ENCODE data around the gene RAB3IP. TPM values are rescaled to one million over a fixed set of nuclear protein-coding genes. Genes with fewer than 3 reads are reported as not detected.

Gene RAB3IP
- total RNA-seq, result 19.1 and 19.9 TPM in 2 replicates

DNA sequence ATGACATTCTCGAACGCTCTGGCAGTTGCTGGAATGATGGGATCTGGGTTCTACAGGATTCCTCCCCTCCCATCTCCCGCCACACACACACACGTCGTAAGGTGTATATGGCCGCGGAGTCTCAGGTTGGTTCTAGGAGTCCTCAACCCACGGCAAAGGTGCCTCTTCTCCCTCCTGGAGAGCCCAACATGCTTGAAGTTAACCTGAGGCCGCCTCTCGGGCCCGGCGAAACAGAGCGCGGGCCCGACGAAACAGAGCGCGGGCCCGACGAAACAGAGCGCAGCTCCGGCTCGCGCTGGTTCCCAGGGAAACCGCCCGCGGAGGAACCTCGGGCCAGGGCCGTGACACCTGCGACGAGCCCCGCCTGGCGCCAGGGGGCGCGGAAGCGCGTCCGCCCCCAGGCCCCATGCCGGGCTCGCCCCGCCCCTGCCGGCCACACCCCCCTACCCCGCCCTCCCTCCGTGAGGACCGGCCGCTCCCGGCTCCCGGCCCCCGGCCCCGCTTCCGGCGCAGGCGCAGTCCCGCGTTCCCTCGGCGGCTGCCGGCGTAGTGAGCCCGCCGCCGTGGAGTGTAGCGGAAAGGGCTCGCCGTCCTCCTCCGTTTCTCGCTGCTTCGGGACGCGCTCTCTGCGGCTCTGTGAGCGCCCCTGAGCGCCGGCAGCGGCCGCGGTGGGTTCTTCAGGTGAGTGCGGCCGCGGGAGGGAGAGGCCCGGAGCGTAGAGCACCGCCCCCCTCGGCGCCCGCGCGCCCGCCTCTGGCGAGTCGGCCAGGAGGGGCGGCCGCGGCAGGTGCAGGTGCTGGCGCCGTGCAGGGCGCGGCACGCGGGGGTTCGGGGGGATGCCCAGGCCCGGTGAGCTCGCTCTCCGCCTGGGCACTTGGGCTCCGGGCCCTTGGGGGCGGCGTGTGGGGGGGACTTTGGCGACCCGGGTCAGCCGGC, at the start of gene RAB3IP:
RAB3IP (plus strand) TSS at position 510 of the 936 bp plus-strand sequence. CDS start 16,549 bp downstream, outside the sequence.
- DNase-seq, result peak; percentile 83

DNA sequence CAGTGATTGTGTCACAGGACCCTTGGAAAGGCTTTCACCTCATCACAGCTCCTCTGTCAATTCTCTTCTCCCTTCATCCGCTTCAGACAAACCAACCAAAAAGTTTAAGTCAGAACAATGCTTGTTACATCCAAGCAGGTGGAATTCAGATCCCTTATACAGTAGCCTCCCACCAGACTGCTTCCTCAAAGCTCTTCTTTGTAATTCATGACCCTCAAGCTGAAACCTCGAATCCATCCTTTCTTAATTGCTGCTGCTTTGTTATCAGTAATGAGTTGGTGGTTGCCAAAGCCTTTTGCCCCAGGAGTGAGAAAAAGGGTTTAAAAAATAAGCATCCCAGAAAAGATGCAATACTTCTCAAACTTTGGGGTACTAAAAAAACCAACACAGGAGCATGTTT, 49.0 kb upstream of the RAB3IP start:
- peak; percentile 13 for DNase-seq

- no peak for DNase-seq
Measured at GRCh38 chr12:69694123-69694522, 44.5 kb upstream of the RAB3IP start.

DNA sequence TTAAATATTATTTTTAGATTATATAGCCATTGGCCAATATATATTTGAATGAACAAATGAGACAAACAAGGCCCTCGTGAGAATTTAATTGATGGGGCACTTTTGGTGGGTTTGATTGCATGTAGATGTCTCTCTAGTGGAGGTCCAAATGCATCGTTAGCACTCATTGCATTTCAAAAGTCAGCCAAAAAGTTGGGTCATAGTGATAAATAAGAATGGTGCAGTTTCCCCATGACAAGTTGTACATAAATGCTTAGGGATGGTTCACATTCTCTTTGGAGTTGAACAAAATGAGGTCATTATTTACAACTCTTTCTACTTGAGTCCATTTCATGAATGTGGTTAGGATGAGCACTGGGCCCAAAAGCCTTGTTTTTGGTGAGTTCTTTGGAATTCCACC, 40.6 kb upstream of the RAB3IP start:
- DNase-seq, result no peak

GRCh38 chr12:69698769-69699540, 39.7 kb upstream of the RAB3IP start, which contains the start of gene BEST3:
TSS of gene BEST3 (minus strand) at chr12:69699303. CDS start at chr12:69697798, 1,505 bp downstream.
- DNase-seq, result no peak

GRCh38 chr12:69701826-69702225, 36.8 kb upstream of the RAB3IP start:
- DNase-seq, result no peak

DNA sequence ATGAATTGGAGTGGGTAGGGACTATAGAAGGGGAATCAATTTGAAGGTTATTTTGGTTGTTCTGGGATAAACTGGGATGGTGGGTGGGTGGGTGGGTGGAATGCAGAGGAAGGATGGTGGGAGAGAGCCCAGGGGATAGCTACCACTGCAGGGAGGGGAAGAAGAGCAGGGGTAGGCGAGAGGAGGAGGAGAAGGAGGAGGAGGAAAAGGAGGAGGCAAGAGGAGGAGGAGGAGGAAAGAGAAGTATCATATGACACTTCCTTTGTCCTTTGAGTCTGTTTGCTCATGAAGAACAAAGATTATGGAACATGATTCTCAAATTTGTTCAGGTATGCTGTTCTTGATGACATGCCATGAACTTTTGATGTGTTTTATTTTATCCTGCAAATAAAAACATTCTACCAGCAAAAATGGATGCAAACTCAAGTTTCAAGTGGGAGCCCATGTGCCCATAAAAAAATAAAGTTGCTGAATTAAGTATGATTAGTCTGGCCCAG, 35.5 kb upstream of the RAB3IP start:
- DNase-seq, result no peak

DNA sequence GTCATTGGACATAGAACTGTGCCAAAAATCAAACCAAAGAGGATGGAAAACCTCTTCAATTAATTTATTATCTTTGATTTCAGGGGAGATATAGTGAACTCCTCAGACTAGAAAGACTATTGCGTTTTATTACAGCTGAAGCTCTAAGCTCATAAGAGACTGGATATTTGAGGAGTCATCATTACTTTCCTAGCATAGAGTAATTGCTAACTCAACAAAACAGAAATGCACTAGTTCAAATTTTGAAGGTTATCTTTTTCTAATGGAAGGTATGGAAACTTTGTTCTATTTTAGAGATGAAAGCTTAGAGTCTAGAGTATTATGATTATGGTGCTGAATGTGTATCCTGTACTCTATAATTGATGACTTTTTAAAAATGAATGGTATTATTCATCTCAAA, 34.3 kb upstream of the RAB3IP start:
- DNase-seq, result no peak

DNA sequence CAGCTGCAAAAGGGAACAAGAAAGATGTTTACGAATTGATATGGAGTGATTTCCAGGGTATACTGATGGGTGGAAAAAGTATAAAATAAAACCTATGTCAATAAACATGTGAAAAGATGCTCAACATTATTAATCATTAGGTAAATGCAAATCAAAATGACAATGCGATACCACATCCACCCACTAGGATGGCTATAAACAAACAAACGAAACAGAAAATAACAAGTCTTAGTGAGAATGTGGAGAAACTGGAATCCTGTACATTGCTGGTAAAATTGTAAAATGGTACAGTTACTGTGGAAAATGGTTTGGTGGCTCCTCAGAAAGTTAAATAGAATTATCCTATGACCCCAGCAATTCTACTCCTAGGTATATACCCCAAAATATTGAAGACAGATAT, 30.0 kb upstream of the RAB3IP start:
- DNase-seq, result no peak

DNA sequence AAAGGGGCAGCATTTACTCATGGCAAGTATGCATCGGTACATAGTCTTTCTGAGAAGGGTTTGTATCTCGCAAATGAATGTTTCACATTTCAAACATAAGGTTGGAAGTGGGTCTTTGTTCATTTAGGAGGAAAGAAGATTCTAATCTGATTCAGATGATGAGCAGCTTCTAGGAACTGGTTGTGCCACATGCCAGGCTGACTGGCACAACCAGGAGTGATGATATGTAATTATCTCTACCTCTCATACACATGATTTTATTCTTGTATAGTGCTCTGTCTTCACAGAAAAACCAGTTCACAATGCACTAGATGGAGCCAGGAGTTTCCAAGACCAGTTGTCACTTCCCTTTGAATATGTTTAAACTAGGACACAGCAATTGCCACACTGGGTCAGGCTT, 25.8 kb upstream of the RAB3IP start:
- no peak for DNase-seq

GRCh38 chr12:69714542-69714941, 24.1 kb upstream of the RAB3IP start:
- no peak for DNase-seq

- no peak for DNase-seq
Measured at GRCh38 chr12:69719336-69720316, 19.0 kb upstream of the RAB3IP start.

DNA sequence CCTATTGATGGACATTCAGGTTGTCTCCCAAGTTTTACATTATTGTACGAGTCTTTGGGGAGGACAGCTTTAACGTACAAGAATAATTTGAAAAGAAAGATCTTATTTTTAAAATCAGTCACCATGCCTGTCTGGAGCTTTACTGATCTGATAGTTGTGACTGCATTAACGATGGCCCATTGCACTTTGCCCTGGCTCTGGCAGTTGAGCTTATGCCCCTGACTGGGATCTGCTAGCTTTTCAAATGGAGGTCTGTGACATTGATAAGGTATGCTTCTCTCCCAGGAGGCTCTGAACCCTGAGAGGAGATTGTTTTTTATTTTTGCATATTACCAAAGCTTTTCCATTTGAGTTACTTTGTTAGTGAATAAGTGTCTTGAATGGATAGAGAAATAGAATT, 17.9 kb upstream of the RAB3IP start:
- no peak for DNase-seq

GRCh38 chr12:69726922-69727321, 11.7 kb upstream of the RAB3IP start:
- DNase-seq, result no peak

DNA sequence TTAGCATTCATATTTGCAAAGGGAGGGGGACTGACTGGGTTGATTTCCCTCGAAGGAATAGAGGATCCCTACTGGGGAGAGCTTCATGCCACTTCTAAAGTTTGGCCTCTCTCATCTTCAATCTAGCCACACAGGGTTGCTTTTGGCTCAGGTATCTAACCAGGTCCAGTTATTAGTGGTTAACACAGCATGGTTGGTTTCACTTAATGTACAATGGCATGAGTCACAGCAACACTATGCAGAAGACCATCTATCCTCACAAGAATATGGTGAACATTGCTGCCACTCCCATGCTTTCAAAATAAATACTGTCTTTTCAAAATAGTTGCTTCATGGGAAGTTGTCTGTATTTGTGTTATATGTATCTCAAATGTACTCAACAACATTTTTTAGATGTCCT, 6.6 kb upstream of the RAB3IP start:
- no peak for DNase-seq

DNA sequence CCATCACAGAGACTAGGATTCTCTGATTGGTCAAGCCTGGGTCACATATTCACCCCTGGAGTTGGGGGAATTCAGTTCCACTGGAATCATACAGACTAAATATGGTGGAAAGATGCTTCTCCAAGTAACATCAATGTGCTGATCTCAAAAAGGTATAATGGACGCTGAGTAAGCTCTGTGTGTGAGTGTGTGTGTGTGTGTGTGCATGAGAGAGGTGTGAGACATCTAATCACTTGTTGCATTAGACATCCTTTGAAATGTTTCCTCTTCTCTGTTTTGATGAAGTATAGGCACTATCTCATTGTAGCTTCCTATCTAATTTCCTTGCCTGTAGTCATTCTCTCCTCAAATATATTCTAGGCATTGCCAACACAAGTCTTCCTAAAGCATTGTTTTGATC, 5.0 kb upstream of the RAB3IP start:
- DNase-seq, result no peak

DNA sequence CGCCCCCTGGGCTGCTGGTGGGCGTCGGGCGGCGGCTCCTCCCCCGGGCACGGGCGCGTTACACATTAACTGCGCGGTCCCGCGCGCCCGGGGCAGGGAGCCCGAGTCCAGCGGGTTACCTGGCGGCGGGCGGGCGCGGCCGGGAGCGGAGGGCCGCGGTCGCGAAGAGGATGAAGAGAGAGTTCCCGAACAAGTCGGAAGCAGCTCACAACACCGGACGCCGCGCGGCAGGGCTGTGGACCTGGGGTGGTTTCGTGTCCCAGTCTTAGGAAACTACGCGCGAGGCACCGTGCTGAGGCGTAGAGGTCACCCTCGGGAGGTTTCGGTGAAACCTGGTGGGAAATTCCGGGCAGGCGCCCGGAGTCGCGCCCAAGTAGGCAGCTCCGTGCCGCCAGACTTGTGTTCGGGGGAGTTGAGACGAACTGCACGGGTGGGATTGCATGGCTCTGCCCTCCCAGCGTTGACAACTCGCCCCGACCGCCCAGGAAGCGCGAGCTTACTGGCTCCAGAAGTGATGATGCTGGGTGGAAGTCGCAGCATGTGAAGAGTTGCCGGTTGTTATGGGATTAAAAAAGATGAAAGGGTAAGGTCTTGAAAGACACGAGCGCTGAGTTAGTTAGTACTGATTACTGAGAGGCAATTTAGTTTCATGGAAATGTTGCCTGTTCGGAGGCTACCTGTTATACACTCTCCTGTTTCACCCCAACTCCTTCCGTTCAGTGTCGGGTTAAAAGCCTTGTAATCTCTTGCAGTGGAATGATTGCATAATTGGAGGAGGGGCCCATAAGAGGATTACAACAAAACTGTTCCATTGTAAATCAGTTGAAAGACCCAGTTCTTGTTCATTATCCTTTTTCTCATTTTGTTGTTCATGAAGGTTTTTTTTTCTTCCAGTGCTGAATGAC, 879 bp downstream of the RAB3IP start:
- DNase-seq, result peak; percentile 48

- no peak for DNase-seq
Measured at GRCh38 chr12:69744109-69744508, 5.4 kb downstream of the RAB3IP start.

GRCh38 chr12:69751476-69751875, 12.8 kb downstream of the RAB3IP start:
- DNase-seq, result no peak

DNA sequence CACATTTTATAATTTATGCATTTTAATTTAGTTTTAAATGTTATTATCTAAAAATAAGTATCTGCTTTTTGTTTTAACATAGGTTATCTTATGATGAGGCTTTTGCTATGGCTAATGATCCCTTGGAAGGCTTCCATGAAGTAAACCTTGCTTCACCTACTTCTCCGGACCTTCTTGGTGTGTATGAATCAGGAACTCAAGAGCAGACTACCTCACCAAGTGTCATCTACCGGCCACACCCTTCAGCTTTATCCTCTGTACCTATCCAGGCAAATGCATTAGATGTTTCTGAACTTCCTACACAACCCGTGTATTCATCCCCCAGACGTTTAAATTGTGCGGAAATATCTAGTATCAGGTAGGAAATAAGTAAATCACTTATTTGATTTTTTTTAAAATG, 16.6 kb downstream of the RAB3IP start:
- DNase-seq, result no peak

Measured in dermis blood vessel endothelial cell (primary cell).